B cell (primary cell): Measurements from ENCODE around the gene GPR35. TPM values are rescaled to one million over a fixed set of nuclear protein-coding genes. Genes with fewer than 3 reads are reported as not detected.

ENCODE experiments used
- ATAC-seq: fragments of 200-7000 bp; cut with Tn5 transposase; one replicate; pipeline ENCODE4 v1.10.0; 2021; ENCODE audit warnings: low read depth, mild to moderate bottlenecking, moderate number of reproducible peaks, moderate library complexity
- CTCF ChIA-PET: fragments of 350-600 bp; sonication (Branson Sonifier 250); formaldehyde crosslinking; loops from one replicate; lab custom pipeline; 2021; ENCODE audit warnings: antibody characterized with exemption, inconsistent platforms; lab: Charles Lee
- POLR2A ChIA-PET: fragments of 350-600 bp; sonication (Branson Sonifier 250); formaldehyde crosslinking; loops from one replicate; lab custom pipeline; 2021; ENCODE audit warnings: antibody characterized with exemption; lab: Charles Lee
- DNase-seq: peaks from one replicate; pipeline ENCODE4 v3.0.0; 2013
- H2AFZ ChIP-seq: 2 replicates; pipeline ENCODE4 v1.6.1; 2012; ENCODE audit warnings: mild to moderate bottlenecking, low read depth, low read length; ENCODE audit not compliant: insufficient read depth, poor library complexity, severe bottlenecking
- H3K27ac ChIP-seq, 2 donors: 1 replicate in 1 of 2; 2 replicates in 1 of 2; pipeline ENCODE4 v1.5.1; 2012 to 2013; ENCODE audit warnings: low read length in 2 of 2, mild to moderate bottlenecking in 2 of 2, moderate library complexity in 1 of 2
- H3K27me3 ChIP-seq, 4 experiments: fragments of 200-600 bp in 1 of 4; sonication (generic) in 1 of 4; replicated peaks in 1 of 4; 1 replicate in 2 of 4; 2 replicates in 2 of 4; pipeline versions ENCODE4 v1.6.1 to v1.7.0; 2013 to 2016; ENCODE audit warnings: low read length in 3 of 4, mild to moderate bottlenecking in 2 of 4, mixed read lengths in 1 of 4, moderate library complexity in 1 of 4; ENCODE audit not compliant: insufficient read depth in 4 of 4, control insufficient read depth in 3 of 4; ENCODE audit errors: control extremely low read depth in 1 of 4
- H3K36me3 ChIP-seq, 2 experiments: replicated peaks in 1 of 2; 1 replicate in 1 of 2; 2 replicates in 1 of 2; pipeline versions ENCODE4 v1.6.1 to v1.7.1; 2013; ENCODE audit warnings: low read length in 1 of 2; ENCODE audit not compliant: insufficient read depth in 2 of 2, control insufficient read depth in 1 of 2; ENCODE audit errors: control extremely low read depth in 1 of 2, extremely low read depth in 1 of 2
- H3K4me1 ChIP-seq, 2 donors: fragments of 200-600 bp in 1 of 2; sonication (generic) in 1 of 2; 1 replicate in 1 of 2; 2 replicates in 1 of 2; pipeline versions ENCODE4 v1.5.1 to v1.6.1; 2013 to 2017; ENCODE audit warnings: low read length in 2 of 2; ENCODE audit not compliant: control insufficient read depth in 2 of 2, insufficient read depth in 2 of 2
- H3K4me2 ChIP-seq: replicated peaks from 2 replicates; pipeline ENCODE3; 2012; ENCODE audit warnings: mild to moderate bottlenecking, low read depth, low read length; ENCODE audit not compliant: poor library complexity, severe bottlenecking
- H3K4me3 ChIP-seq, 5 experiments: fragments of 200-600 bp in 1 of 5; sonication (generic) in 1 of 5; 1 replicate in 3 of 5; 2 replicates in 2 of 5; pipeline versions ENCODE4 v1.5.1 to v1.7.0; 2011 to 2016; ENCODE audit warnings: low read length in 4 of 5, mild to moderate bottlenecking in 4 of 5, low read depth in 2 of 5, control low read depth in 1 of 5, moderate library complexity in 1 of 5; ENCODE audit not compliant: insufficient read depth in 1 of 5; ENCODE audit errors: control extremely low read depth in 1 of 5, extremely low read depth in 1 of 5
- H3K79me2 ChIP-seq: fragments of 200-600 bp; sonication (generic); one replicate; pipeline ENCODE4 v1.6.0; 2016; ENCODE audit warnings: low read length; ENCODE audit not compliant: control insufficient read depth, insufficient read depth
- H3K9ac ChIP-seq: fragments of 200-600 bp; sonication (generic); 2 replicates; pipeline ENCODE4 v1.6.1; 2017; ENCODE audit warnings: mild to moderate bottlenecking, low read length, moderate library complexity
- H3K9me3 ChIP-seq, 3 donors: one replicate each; pipeline versions ENCODE4 v1.6.1 to v1.7.1; 2013; ENCODE audit warnings: low read length in 2 of 3; ENCODE audit not compliant: control insufficient read depth in 2 of 3, insufficient read depth in 1 of 3; ENCODE audit errors: control extremely low read depth in 1 of 3
- H4K20me1 ChIP-seq: 2 replicates; pipeline ENCODE4 v1.6.0; 2012; ENCODE audit warnings: mild to moderate bottlenecking, low read length; ENCODE audit not compliant: insufficient read depth, control insufficient read depth, poor library complexity, severe bottlenecking
- H3K27ac Mint-ChIP-seq: one replicate; pipeline ENCODE4 v1.8.0; 2021; ENCODE audit warnings: mixed read lengths
- H3K27me3 Mint-ChIP-seq: one replicate; pipeline ENCODE4 v1.8.0; 2021; ENCODE audit warnings: mixed read lengths
- H3K4me1 Mint-ChIP-seq: one replicate; pipeline ENCODE4 v1.8.0; 2021; ENCODE audit warnings: mixed read lengths
- H3K4me3 Mint-ChIP-seq: one replicate; pipeline ENCODE4 v1.8.0; 2021; ENCODE audit warnings: mixed read lengths
- H3K9me3 Mint-ChIP-seq: one replicate; pipeline ENCODE4 v1.8.0; 2022; ENCODE audit warnings: mixed read lengths; ENCODE audit not compliant: insufficient read depth
- CTCF ChIP-seq: fragments of 200-600 bp; IDR thresholded peaks from one replicate; pipeline ENCODE4 v1.8.0; 2022; ENCODE audit warnings: antibody characterized with exemption, mild to moderate bottlenecking
- EZH2 ChIP-seq: IDR thresholded peaks from 2 replicates; pipeline ENCODE4 v1.6.1; 2012; ENCODE audit warnings: borderline replicate concordance, low read depth, mild to moderate bottlenecking, moderate library complexity, low read length; ENCODE audit not compliant: insufficient read depth, poor library complexity, severe bottlenecking
- WGBS: methylation state at CpG from one replicate; pipeline ENCODE4 v1.1.5; 2013; ENCODE audit warnings: missing lambda C conversion rate; ENCODE audit not compliant: insufficient coverage; 5-methylcytosine and 5-hydroxymethylcytosine counted together
- intact Hi-C: fragments of 100-400 bp; cut with micrococcal nuclease; formaldehyde crosslinking; loops from one replicate; pipeline ENCODE4 v1.10.0; 2022
- polyA plus RNA-seq: library from polyadenylated mRNA; depleted of rRNA; stranded (reverse); fragments of >200 nt; gene quantifications from 2 replicates; pipeline ENCODE4 v1.2.3, GENCODE V29; 2012
- total RNA-seq, 2 donors: library from RNA; stranded (reverse); fragments of 120-200 nt in 1 of 2; gene quantifications; 1 replicate in 1 of 2; 2 replicates in 1 of 2; pipeline versions ENCODE4 v1.2.3 to v1.2.4, GENCODE V29; 2013 to 2022

Gene GPR35
- total and polyA plus RNA-seq, 2 donors (not counting 1 experiment from before 2014, with no cell fraction given): 1.8 to 9.6 TPM

GRCh38 chr2:240599141-240599583 is 26.1 kb upstream of the GPR35 start:
- Histone ChIP-seq H3K9ac (no peak overlapping the region), H3K27ac (no peak overlapping the region), H3K4me3 (no peak overlapping the region), H3K9me3 (no peaks in the 10 kb centered on the region), H3K27me3 (no peaks in the 10 kb centered on the region), H3K36me3 (peaks cover 0 to 29% of the 10 kb centered on the region in 2 experiments), H3K4me2 (no peak overlapping the region), H3K79me2 (peaks cover 6% of the 10 kb centered on the region), H4K20me1 (peaks cover 22% of the 10 kb centered on the region), H3K4me1 (no peaks in the 10 kb centered on the region), H2AFZ (no peak overlapping the region)
- CTCF ChIA-PET: no interaction called here
- 97% methylated on average over 11 of the region's 11 CpGs for WGBS
- Mint-ChIP-seq H3K9me3 (no peaks in the 10 kb centered on the region), H3K4me3 (no peak overlapping the region), H3K27me3 (no peaks in the 10 kb centered on the region), H3K27ac (no peak overlapping the region), H3K4me1 (no peaks in the 10 kb centered on the region)
- DNase-seq (no peak), ATAC-seq (no peak)
- intact Hi-C loops: no loop called here
- TF ChIP-seq CTCF (no peak), EZH2 (no peak)
- POLR2A ChIA-PET: no interaction called here

GRCh38 chr2:240600451-240600961 is 24.8 kb upstream of the GPR35 start:
- WGBS: 98% methylated on average over 16 of the region's 16 CpGs
- no peak for ATAC-seq
- no peaks in the 10 kb centered on the region for H3K9me3 ChIP-seq
- H3K27me3 ChIP-seq: no peaks in the 10 kb centered on the region
- H3K4me2 ChIP-seq: no peak overlapping the region
- no peaks in the 10 kb centered on the region for H3K79me2 ChIP-seq
- no peak for DNase-seq
- H3K27me3 Mint-ChIP-seq: no peaks in the 10 kb centered on the region
- H3K9me3 Mint-ChIP-seq: no peaks in the 10 kb centered on the region
- H3K4me1 ChIP-seq: no peaks in the 10 kb centered on the region
- TF ChIP-seq EZH2: no peak
- no peak for TF ChIP-seq CTCF
- intact Hi-C loops: no loop called here
- H3K36me3 ChIP-seq: peaks cover 0 to 25% of the 10 kb centered on the region in 2 experiments
- no peak overlapping the region for H3K27ac ChIP-seq
- no peaks in the 10 kb centered on the region for H3K4me1 Mint-ChIP-seq
- H3K4me3 ChIP-seq: no peak overlapping the region
- no peak overlapping the region for H3K9ac ChIP-seq
- H3K4me3 Mint-ChIP-seq: no peak overlapping the region
- no peak overlapping the region for H2AFZ ChIP-seq
- POLR2A ChIA-PET: no interaction called here
- H4K20me1 ChIP-seq: peaks cover 9% of the 10 kb centered on the region
- no peak overlapping the region for H3K27ac Mint-ChIP-seq
- CTCF ChIA-PET: no interaction called here
